Karpas-422 (cell line): Measurements from ENCODE around the gene REEP5. TPM values are rescaled to one million over a fixed set of nuclear protein-coding genes. Genes with fewer than 3 reads are reported as not detected.
A peak's percentile ranks its signal among the peaks of the same experiment; 100 is the strongest.

ENCODE experiments used
- DNase-seq: peaks from one replicate; pipeline ENCODE4 v3.0.0-alpha.2; 2015
- H2AFZ ChIP-seq: fragments of 200-600 bp; sonication (generic); 2 replicates; pipeline ENCODE4 v1.6.1; 2014; ENCODE audit warnings: antibody characterized with exemption, low read length, mixed read lengths
- H3K27ac ChIP-seq: fragments of 200-600 bp; sonication (generic); 2 replicates; pipeline ENCODE4 v1.5.1; 2014; ENCODE audit warnings: mild to moderate bottlenecking, low read length, moderate library complexity
- H3K27me3 ChIP-seq: fragments of 200-600 bp; sonication (generic); 2 replicates; pipeline ENCODE4 v1.6.1; 2014; ENCODE audit warnings: low read length, mixed read lengths
- H3K36me3 ChIP-seq: fragments of 200-600 bp; sonication (generic); 2 replicates; pipeline ENCODE4 v1.6.1; 2014; ENCODE audit warnings: low read length, mixed read lengths; ENCODE audit not compliant: insufficient read depth
- H3K4me1 ChIP-seq: fragments of 200-600 bp; sonication (generic); 2 replicates; pipeline ENCODE4 v1.6.1; 2014; ENCODE audit warnings: mild to moderate bottlenecking, low read length, mixed read lengths
- H3K4me2 ChIP-seq: fragments of 200-600 bp; sonication (generic); 2 replicates; pipeline ENCODE4 v1.6.1; 2014; ENCODE audit warnings: low read length, low read depth, mild to moderate bottlenecking; ENCODE audit not compliant: poor library complexity, severe bottlenecking
- H3K4me3 ChIP-seq: fragments of 200-600 bp; sonication (generic); 2 replicates; pipeline ENCODE4 v1.5.1; 2014; ENCODE audit warnings: mild to moderate bottlenecking, antibody characterized with exemption, low read length, mixed read lengths
- H3K79me2 ChIP-seq: fragments of 200-600 bp; sonication (generic); 2 replicates; pipeline ENCODE4 v1.6.1; 2014; ENCODE audit warnings: mild to moderate bottlenecking, low read length, mixed read lengths
- H3K9ac ChIP-seq: fragments of 200-600 bp; sonication (generic); 2 replicates; pipeline ENCODE4 v1.6.0; 2014; ENCODE audit warnings: low read length
- H3K9me2 ChIP-seq: fragments of 200-600 bp; sonication (generic), shearing (Covaris generic); replicated peaks from 2 replicates; pipeline ENCODE4 v1.6.0; 2014; ENCODE audit warnings: mild to moderate bottlenecking, low read length, moderate library complexity; ENCODE audit not compliant: insufficient read depth
- H3K9me3 ChIP-seq: fragments of 300-700, 200-600 bp; sonication (generic); 2 replicates; pipeline ENCODE4 v1.6.1; 2014; ENCODE audit warnings: low read length, mixed read lengths
- H4K20me1 ChIP-seq: fragments of 200-600 bp; sonication (generic); 2 replicates; pipeline ENCODE4 v1.6.1; 2014; ENCODE audit warnings: mild to moderate bottlenecking, antibody characterized with exemption, low read length, low read depth; ENCODE audit not compliant: insufficient read depth
- total RNA-seq: library from RNA; depleted of rRNA; stranded (reverse); fragments of >200 nt; shearing (Covaris generic); gene quantifications from 2 replicates; pipeline ENCODE4 v1.2.3, GENCODE V29; 2014; ENCODE audit warnings: low replicate concordance; rRNA removed

REEP5 gene
- total RNA-seq, 1 experiment from 2014 or later, result 197 TPM

GRCh38 chr5:112846556-112846955 is 75.5 kb downstream of the REEP5 start:
- Histone ChIP-seq H3K4me3 (no peak overlapping the region), H2AFZ (no peak overlapping the region), H3K36me3 (peaks cover 20% of the 10 kb centered on the region; the same call in 1 of the 2 replicates), H3K9me3 (no peaks in the 10 kb centered on the region), H3K9ac (peak overlapping the region; percentile 4; the same call in 1 of the 2 replicates), H4K20me1 (no peaks in the 10 kb centered on the region), H3K27ac (peak overlapping the region; percentile 78), H3K4me1 (peaks cover 67% of the 10 kb centered on the region), H3K4me2 (peak overlapping the region; percentile 49), H3K27me3 (no peaks in the 10 kb centered on the region), H3K79me2 (no peaks in the 10 kb centered on the region), H3K9me2 (no peaks in the 10 kb centered on the region)
- DNase-seq, result no peak

- Histone ChIP-seq H4K20me1 (no peaks in the 10 kb centered on the region), H2AFZ (no peak overlapping the region), H3K36me3 (peaks cover 32% of the 10 kb centered on the region; the same call in 1 of the 2 replicates), H3K27ac (peak overlapping the region; percentile 78), H3K9me2 (no peaks in the 10 kb centered on the region), H3K4me2 (no peak overlapping the region), H3K4me3 (no peak overlapping the region), H3K4me1 (peaks cover 62% of the 10 kb centered on the region), H3K9ac (no peak overlapping the region), H3K9me3 (no peaks in the 10 kb centered on the region), H3K27me3 (no peaks in the 10 kb centered on the region), H3K79me2 (no peaks in the 10 kb centered on the region; the same call in 1 of the 2 replicates)
- DNase-seq, result no peak
Observed at GRCh38 chr5:112844489-112844888, 77.5 kb downstream of the REEP5 start.

- H3K79me2 ChIP-seq, result peaks cover 17% of the 10 kb centered on the region; the same call in 1 of the 2 replicates
- no peak overlapping the region for H2AFZ ChIP-seq
- H3K36me3 ChIP-seq, result peaks cover 69% of the 10 kb centered on the region
Observed at GRCh38 chr5:112833971-112834370, 88.1 kb downstream of the REEP5 start.

GRCh38 chr5:112830378-112830777 is 91.6 kb downstream of the REEP5 start:
- Histone ChIP-seq H3K79me2 (peaks cover 23% of the 10 kb centered on the region), H3K27ac (no peak overlapping the region), H3K4me2 (no peak overlapping the region), H3K27me3 (no peaks in the 10 kb centered on the region), H3K36me3 (peaks cover 75% of the 10 kb centered on the region; the same call in 1 of the 2 replicates), H3K9me2 (no peaks in the 10 kb centered on the region), H3K9me3 (no peaks in the 10 kb centered on the region), H3K4me3 (no peak overlapping the region), H4K20me1 (no peaks in the 10 kb centered on the region), H2AFZ (no peak overlapping the region), H3K9ac (no peak overlapping the region), H3K4me1 (no peaks in the 10 kb centered on the region)
- DNase-seq, result no peak

More at GRCh38 chr5:112833971-112834370, 88.1 kb downstream of the REEP5 start:
- no peaks in the 10 kb centered on the region for H3K27me3 ChIP-seq
- DNase-seq, result no peak
- H3K9ac ChIP-seq, result no peak overlapping the region
- no peaks in the 10 kb centered on the region for H3K4me1 ChIP-seq
- no peak overlapping the region for H3K4me2 ChIP-seq
- H3K27ac ChIP-seq, result no peak overlapping the region
- H3K9me2 ChIP-seq, result no peaks in the 10 kb centered on the region
- H3K9me3 ChIP-seq, result no peaks in the 10 kb centered on the region
- H3K4me3 ChIP-seq, result no peak overlapping the region
- H4K20me1 ChIP-seq, result no peaks in the 10 kb centered on the region

Other genes starting within 250 kb of the REEP5 start
- gene APC, start 184.3 kb downstream of the REEP5 start, total RNA-seq, result 76.8 and 103 TPM in 2 replicates
- 61.9 and 72.7 TPM in 2 replicates for gene SRP19, start 60.9 kb downstream of the REEP5 start, total RNA-seq
- gene DCP2, start 54.6 kb upstream of the REEP5 start, total RNA-seq, result 74.2 and 128 TPM in 2 replicates